ENCODE results near the gene NEGR1.

- no peak for TF ChIP-seq EP300 (IDR thresholded peaks at IDR 0.05)
- TF ChIP-seq CTCF (IDR thresholded peaks at IDR 0.05) = no peak
- no peak for TF ChIP-seq POLR2A (IDR thresholded peaks at IDR 0.05)
Observed at GRCh38 chr1:71603044-71603776, 679.1 kb downstream of the NEGR1 start.

Data from stomach (tissue), 4 donors.